ENCODE data around the gene ZNF185. TPM values are rescaled to one million over a fixed set of nuclear protein-coding genes. Genes with fewer than 3 reads are reported as not detected.

ZNF185 gene
- total RNA-seq, 1 donor from 2014 or later: 2.1 TPM

DNA sequence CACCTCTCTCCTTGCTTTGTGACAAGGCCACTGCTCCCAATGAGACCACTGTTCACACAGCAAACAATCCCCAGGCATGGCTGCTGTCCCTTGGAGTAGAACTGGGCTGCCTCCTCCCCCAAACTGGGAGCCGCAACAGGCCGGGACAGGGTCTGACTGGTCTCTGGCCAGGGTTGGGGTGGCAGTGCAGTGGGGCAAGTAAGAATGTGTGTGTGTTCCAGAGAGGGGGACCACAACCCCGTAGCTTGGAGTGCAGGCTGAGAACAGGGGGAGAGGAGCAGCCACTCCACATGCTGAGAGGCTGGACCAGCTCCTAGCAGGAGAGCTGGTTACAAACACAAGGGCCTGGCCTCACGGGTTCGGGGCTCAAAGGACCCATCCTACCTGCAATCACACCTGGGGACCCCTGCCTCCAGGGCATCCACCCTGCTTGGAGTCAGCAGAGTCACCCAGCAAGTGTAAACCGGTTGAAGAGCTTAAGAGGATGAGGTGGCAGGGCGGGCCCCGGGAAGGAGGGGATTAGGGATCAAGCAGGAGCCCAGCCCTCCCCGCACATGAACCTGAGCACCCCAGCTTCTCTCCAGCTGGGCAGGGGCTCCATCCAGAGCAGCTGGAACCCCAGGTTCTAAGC, 3.8 kb upstream of the ZNF185 start:
- Mint-ChIP-seq H3K36me3 (ENCODE audit: low read depth, unreplicated experiment) (peaks cover 9% of the 10 kb centered on the region), H3K27ac (ENCODE audit: unreplicated experiment) (no peak overlapping the region), H3K4me3 (ENCODE audit: unreplicated experiment) (no peak overlapping the region), H3K9me3 (ENCODE audit: unreplicated experiment) (no peaks in the 10 kb centered on the region), H3K4me1 (ENCODE audit: unreplicated experiment) (no peaks in the 10 kb centered on the region), H3K27me3 (ENCODE audit: unreplicated experiment) (peaks cover 9% of the 10 kb centered on the region)
- TF ChIP-seq, protein P1, sequence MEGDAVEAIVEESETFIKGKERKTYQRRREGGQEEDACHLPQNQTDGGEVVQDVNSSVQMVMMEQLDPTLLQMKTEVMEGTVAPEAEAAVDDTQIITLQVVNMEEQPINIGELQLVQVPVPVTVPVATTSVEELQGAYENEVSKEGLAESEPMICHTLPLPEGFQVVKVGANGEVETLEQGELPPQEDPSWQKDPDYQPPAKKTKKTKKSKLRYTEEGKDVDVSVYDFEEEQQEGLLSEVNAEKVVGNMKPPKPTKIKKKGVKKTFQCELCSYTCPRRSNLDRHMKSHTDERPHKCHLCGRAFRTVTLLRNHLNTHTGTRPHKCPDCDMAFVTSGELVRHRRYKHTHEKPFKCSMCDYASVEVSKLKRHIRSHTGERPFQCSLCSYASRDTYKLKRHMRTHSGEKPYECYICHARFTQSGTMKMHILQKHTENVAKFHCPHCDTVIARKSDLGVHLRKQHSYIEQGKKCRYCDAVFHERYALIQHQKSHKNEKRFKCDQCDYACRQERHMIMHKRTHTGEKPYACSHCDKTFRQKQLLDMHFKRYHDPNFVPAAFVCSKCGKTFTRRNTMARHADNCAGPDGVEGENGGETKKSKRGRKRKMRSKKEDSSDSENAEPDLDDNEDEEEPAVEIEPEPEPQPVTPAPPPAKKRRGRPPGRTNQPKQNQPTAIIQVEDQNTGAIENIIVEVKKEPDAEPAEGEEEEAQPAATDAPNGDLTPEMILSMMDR (IDR thresholded peaks at IDR 0.05; ENCODE audit: unreplicated experiment): no peak
- DNase-seq (ENCODE audit: low spot score): no peak

DNA sequence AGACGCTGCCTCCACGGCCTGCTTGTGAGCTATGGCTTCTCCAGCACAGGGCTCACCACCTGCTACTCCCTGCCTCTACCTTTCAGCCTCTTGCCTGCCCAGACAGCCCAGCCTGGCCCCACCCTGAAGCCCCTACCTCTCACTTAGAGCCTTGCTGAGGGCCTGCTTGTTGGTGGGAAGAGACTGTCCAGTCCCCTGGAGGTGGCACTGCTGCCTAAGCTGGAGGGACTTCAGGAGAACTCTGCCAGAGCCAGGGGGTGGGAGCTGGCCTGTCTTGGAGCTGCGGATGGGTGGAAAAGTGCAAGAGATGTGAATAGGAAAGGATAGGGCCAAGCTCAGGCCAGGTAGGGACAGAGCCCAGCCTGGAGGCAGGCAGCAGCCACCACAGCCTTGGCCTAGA, 2.7 kb upstream of the ZNF185 start:
- no peak for DNase-seq (ENCODE audit: low spot score)
- H3K36me3 Mint-ChIP-seq (ENCODE audit: low read depth, unreplicated experiment): peaks cover 9% of the 10 kb centered on the region
- H3K4me1 Mint-ChIP-seq (ENCODE audit: unreplicated experiment): no peaks in the 10 kb centered on the region
- no peaks in the 10 kb centered on the region for H3K9me3 Mint-ChIP-seq (ENCODE audit: unreplicated experiment)
- H3K4me3 Mint-ChIP-seq (ENCODE audit: unreplicated experiment): no peak overlapping the region
- TF ChIP-seq, protein P1 (IDR thresholded peaks at IDR 0.05; ENCODE audit: unreplicated experiment): no peak
- peak overlapping the region; percentile 25 for H3K27ac Mint-ChIP-seq (ENCODE audit: unreplicated experiment)
- peaks cover 11% of the 10 kb centered on the region for H3K27me3 Mint-ChIP-seq (ENCODE audit: unreplicated experiment)

DNA sequence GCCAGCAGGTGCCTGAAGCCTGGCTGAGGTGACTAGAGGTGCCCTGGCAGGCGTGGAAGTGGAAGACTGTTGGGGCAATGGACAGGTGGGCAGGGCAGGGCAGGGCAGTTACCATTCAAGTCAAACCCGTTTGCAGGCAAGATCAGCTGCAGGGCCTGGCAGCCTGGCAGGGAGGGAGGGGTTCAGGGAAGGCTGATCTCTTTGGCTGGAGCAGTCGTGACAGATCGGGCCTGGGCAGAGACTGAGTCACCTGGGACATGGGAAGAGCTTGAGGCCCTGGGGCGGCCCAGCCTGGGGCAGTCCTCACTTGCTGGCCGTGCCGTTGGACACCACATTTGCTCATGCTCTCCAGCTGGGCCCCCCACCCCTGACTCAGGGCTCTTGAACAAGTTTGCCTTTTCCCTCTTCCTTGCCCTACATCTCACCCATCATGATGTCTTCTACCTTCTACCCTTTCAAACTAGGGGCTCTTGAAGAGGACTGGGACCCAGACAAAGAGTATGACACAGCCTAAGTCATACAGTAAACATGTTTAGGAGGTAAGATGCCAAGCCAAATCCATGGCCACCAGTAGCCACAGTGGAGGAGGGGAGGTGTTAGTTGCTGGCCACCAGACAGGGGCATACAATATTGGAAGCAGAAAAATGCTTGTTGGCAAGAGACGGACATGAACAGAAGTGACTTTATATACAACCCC, 2.0 kb upstream of the ZNF185 start:
- peaks cover 7% of the 10 kb centered on the region for H3K36me3 Mint-ChIP-seq (ENCODE audit: low read depth, unreplicated experiment)
- no peaks in the 10 kb centered on the region for H3K4me1 Mint-ChIP-seq (ENCODE audit: unreplicated experiment)
- H3K9me3 Mint-ChIP-seq (ENCODE audit: unreplicated experiment): no peaks in the 10 kb centered on the region
- no peak for DNase-seq (ENCODE audit: low spot score)
- H3K4me3 Mint-ChIP-seq (ENCODE audit: unreplicated experiment): no peak overlapping the region
- peaks cover 11% of the 10 kb centered on the region for H3K27me3 Mint-ChIP-seq (ENCODE audit: unreplicated experiment)
- TF ChIP-seq, protein P1 (IDR thresholded peaks at IDR 0.05; ENCODE audit: unreplicated experiment): no peak
- H3K27ac Mint-ChIP-seq (ENCODE audit: unreplicated experiment): no peak overlapping the region

DNA sequence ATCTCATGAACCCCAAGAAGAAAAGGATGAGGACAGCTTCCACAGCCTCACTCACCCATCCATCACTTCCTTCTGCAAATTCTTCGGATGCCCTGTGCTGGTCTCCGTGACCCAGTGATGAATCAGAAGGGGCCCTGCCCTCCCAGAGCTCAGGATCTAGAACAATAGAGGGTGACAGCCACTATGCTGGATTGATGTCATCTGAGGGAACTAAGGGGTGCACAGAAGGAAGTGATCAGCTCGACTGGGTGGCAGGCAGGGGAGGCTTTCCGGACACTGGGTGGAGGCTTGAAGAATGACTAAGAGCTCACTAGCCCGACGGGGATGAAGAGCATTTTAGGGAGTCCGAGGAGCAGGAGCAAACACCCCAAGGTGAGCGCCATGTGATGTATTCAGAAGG, 1.4 kb upstream of the ZNF185 start:
- H3K27ac Mint-ChIP-seq (ENCODE audit: unreplicated experiment): peak overlapping the region; percentile 14
- H3K9me3 Mint-ChIP-seq (ENCODE audit: unreplicated experiment): no peaks in the 10 kb centered on the region
- peaks cover 11% of the 10 kb centered on the region for H3K27me3 Mint-ChIP-seq (ENCODE audit: unreplicated experiment)
- H3K4me3 Mint-ChIP-seq (ENCODE audit: unreplicated experiment): peak overlapping the region; percentile 78
- DNase-seq (ENCODE audit: low spot score): no peak
- TF ChIP-seq, protein P1 (IDR thresholded peaks at IDR 0.05; ENCODE audit: unreplicated experiment): no peak
- peaks cover 5% of the 10 kb centered on the region for H3K36me3 Mint-ChIP-seq (ENCODE audit: low read depth, unreplicated experiment)
- no peaks in the 10 kb centered on the region for H3K4me1 Mint-ChIP-seq (ENCODE audit: unreplicated experiment)

DNA sequence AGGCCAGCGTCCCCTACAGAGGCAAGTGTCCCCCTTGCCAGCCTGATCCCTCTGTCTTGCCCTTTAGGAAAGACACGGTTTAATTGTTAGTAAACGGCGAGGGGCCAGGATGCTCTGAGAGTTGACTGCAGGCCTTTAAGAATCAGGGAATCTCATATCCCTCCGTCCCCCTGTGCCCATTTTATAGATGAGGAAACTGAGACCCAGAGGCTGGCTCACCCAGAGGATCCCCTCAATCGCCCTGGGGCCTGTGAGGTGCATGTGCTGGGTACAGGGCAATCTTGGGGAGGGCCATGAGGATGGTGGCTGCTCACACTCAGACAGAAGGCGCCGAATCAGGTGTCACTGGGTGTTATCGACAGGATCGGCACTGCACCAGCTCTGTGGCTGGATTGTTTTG, 575 bp downstream of the ZNF185 start:
- Mint-ChIP-seq H3K9me3 (ENCODE audit: unreplicated experiment) (no peaks in the 10 kb centered on the region), H3K4me3 (ENCODE audit: unreplicated experiment) (no peak overlapping the region), H3K4me1 (ENCODE audit: unreplicated experiment) (peaks cover 2% of the 10 kb centered on the region), H3K36me3 (ENCODE audit: low read depth, unreplicated experiment) (peaks cover 5% of the 10 kb centered on the region), H3K27ac (ENCODE audit: unreplicated experiment) (no peak overlapping the region), H3K27me3 (ENCODE audit: unreplicated experiment) (peaks cover 9% of the 10 kb centered on the region)
- DNase-seq (ENCODE audit: low spot score): no peak
- TF ChIP-seq, protein P1 (IDR thresholded peaks at IDR 0.05; ENCODE audit: unreplicated experiment): no peak

Measured in endothelial cell (in vitro differentiated cells).